GM18861 (cell line): ENCODE data around the gene NXPH4.

Experiments
- ATAC-seq: cut with Tn5 transposase; IDR thresholded peaks from one replicate; pipeline ENCODE4 v1.9.1; 2021; ENCODE audit not compliant: unreplicated experiment

Gene NXPH4

DNA sequence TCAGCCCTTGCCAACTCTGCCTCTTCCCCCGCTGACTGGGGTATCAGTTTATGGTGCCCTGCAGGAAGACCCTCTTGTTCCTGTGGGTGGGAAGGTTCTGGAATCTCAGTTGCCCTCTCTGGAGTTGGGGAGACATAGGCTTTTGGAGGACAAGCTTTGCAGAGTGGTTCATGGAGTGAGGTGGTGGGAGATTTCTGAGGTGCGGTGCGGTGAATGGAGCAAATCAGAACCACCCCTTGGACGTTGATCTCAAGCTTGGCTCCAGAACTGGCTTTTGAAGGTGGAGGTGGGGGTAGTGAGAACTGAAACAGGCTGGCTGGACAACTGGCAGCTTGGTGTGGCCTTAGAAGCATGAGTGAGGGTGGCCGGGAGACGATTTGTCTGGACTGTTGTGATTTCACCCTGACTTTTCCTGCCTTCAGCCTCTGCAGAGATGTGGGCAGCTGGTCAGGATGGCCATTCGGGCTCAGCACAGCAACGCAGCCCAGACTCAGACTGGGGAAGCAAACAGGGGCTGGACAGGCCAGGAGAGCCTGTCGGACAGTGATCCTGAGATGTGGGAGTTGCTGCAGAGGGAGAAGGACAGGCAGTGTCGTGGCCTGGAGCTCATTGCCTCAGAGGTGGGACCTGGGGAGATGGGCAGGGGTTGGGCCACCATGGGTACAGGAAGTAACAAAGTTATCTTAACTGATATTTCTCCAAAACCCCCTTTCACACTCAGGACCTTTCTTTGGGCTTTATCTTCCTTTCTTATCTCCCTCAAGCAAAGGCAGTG is 14.0 kb downstream of the NXPH4 start:
- no peak for ATAC-seq

DNA sequence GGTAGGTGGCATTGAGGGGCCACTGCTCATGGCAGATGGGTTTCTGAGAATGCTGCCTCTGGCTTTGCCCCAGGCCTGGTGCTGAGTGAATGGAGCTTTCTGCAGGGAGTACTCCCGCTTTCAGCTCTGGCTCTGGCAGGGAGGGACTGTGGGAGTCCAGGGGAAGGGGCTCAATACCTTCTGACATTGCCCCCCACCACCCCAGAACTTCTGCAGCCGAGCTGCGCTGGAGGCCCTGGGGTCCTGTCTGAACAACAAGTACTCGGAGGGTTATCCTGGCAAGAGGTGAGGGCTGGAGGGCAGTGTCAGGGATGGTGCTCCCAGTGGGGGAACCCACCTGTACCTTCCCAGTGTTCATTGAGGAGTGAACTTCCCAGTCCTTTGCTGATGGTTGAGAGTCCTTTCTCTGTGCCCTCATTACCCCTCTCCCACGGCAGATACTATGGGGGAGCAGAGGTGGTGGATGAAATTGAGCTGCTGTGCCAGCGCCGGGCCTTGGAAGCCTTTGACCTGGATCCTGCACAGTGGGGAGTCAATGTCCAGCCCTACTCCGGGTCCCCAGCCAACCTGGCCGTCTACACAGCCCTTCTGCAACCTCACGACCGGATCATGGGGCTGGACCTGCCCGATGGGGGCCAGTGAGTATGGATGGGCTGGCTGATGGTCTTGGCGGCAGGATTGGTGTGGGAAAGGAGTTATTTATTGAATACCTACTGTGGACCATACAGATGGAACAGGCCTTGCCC is 14.9 kb downstream of the NXPH4 start:
- ATAC-seq: no peak

DNA sequence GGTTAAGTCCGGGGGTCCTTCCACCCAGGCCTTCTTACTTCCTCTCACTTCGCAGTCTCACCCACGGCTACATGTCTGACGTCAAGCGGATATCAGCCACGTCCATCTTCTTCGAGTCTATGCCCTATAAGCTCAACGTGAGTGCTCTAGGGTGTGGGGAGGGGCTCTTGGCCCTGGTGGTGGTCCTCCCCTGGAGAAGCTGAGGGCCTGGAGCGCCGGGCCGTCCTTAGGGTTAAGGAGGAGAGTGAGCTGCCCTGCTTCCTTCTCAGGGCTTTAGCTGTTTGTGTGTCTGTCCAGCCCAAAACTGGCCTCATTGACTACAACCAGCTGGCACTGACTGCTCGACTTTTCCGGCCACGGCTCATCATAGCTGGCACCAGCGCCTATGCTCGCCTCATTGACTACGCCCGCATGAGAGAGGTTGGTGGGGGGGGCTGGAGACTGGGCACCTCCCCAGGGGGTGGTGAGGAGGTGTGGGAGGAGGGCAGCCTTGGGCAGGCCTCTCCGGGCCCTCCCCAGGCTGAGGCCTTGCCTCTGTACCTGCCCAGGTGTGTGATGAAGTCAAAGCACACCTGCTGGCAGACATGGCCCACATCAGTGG is 15.7 kb downstream of the NXPH4 start:
- ATAC-seq: no peak

DNA sequence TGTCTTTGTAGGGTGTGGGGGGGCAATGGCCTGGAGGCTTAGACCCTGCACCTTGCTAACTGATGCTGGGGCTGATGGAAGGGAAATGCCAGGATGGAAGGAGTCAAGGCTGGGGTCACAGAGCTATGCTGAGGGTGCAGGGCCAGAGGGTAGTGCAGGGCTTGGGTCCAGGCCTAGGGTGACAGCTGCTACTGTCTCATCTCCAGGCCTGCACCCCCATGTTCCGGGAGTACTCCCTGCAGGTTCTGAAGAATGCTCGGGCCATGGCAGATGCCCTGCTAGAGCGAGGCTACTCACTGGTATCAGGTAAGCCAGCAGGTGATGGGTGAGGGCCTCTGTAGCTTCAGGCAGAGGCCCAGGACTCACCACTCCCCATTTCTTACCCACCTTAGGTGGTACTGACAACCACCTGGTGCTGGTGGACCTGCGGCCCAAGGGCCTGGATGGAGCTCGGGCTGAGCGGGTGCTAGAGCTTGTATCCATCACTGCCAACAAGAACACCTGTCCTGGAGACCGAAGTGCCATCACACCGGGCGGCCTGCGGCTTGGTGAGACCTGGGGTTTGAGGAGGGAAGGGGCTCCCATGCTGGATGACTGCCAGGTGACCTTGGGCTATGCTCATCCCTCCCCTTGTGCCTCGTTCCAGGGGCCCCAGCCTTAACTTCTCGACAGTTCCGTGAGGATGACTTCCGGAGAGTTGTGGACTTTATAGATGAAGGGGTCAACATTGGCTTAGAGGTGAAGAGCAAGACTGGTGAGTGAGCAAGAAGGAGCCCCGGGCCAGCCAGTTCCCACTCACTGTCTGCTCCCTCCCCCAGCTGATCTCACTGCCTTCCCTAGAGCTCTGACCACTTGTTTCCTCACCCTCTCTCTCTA is 17.0 kb downstream of the NXPH4 start:
- no peak for ATAC-seq

DNA sequence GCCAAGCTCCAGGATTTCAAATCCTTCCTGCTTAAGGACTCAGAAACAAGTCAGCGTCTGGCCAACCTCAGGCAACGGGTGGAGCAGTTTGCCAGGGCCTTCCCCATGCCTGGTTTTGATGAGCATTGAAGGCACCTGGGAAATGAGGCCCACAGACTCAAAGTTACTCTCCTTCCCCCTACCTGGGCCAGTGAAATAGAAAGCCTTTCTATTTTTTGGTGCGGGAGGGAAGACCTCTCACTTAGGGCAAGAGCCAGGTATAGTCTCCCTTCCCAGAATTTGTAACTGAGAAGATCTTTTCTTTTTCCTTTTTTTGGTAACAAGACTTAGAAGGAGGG is 17.6 kb downstream of the NXPH4 start:
- ATAC-seq: no peak

DNA sequence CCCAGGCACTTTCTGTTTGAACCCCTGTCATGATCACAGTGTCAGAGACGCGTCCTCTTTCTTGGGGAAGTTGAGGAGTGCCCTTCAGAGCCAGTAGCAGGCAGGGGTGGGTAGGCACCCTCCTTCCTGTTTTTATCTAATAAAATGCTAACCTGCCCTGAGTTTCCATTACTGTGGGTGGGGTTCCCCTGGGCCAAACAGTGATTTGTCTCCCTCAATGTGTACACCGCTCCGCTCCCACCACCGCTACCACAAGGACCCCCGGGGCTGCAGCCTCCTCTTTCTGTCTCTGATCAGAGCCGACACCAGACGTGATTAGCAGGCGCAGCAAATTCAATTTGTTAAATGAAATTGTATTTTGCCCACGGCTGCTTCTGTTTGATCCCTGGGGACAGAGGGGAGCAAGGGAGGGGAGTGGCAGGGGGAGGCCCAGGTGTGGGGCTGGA is 18.0 kb downstream of the NXPH4 start:
- ATAC-seq: no peak

DNA sequence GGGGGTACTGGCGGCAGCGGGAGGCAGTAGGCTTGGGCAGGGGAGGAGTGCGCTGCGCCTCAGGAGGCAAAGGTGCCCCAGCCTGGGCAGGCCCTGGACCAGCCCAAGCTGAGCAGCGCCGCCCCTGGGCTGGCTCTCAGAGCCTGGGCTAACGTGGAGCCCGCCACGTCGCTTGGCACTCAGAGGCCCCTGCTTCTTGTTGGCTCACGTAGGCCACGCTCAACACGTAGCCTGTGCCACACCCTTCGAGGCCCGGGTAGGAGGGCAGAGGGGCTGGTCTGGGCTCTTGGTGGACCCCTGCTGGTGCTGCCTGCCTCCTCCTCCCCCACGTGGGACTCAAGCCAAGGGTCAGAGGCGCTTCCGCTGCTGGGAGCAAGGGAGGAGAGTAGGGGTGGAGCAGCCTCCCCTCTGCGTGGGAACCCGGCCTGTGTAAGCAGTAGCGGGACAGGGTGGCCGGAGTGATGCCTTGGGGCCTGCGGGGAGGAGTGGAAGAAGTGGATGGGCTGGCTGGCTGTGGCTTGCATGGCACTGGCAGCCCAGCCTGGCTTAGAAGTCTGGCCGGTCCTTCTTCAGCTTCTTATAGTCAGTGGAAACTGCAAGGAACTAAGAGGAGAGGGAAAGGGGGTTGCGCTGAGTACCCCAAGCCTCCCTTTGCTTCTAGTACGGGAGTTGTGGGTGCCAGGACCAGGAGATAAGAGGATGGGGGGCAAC is 18.6 kb downstream of the NXPH4 start:
- no peak for ATAC-seq

DNA sequence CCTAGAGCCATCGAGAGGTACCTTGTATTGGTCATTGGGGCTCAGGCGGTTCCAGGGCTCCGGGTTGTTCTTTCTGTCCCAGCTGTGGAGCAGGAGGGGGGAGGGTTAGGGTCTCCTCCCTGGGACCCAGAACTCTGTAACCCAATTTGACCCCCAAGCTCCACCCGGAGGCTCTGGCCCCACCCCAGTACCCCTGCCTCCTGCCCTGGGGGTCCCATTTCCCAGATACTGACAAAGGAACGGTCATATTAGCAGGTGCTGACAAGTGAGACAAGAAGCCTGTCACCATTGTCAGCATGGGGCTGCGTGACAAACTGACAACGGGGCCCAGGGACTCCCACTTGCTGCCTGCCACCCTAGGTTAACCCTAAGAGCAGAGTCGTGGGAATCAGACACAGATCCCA is 19.1 kb downstream of the NXPH4 start:
- no peak for ATAC-seq

DNA sequence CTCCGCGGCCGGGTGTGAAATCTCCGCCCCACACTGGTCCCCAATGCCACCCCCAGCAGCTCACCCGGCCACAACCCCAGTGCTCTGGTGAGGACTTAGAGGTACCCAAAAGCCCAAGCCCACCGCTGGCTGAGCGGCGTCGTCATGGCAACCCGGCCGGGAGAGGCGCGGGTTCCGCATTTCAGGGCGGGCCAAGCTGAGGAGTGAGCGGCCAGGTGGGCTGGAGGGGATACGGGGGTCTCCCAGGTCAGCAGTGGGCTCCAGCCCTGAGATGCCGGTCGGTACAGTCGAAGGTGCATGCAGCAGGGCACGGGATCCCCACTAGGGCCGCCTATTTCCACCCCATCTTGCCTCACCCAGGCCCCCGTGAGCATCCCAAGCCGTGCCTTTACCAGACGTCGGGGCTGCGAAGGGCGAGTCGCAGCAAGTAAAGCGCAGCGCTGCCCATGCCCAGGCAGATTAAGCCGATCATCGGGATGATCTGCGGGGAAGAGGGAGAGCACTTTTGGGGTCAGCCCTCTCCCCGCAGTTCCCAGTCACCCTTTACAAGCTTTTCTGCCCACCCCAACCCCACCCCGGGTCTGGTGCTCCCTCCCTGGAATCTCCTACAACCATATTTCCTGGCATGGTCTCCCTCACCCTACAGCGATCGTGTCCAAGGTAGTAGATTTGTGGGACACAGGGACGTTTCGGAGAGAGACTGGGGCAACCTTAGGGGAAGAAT is 19.8 kb downstream of the NXPH4 start:
- no peak for ATAC-seq

DNA sequence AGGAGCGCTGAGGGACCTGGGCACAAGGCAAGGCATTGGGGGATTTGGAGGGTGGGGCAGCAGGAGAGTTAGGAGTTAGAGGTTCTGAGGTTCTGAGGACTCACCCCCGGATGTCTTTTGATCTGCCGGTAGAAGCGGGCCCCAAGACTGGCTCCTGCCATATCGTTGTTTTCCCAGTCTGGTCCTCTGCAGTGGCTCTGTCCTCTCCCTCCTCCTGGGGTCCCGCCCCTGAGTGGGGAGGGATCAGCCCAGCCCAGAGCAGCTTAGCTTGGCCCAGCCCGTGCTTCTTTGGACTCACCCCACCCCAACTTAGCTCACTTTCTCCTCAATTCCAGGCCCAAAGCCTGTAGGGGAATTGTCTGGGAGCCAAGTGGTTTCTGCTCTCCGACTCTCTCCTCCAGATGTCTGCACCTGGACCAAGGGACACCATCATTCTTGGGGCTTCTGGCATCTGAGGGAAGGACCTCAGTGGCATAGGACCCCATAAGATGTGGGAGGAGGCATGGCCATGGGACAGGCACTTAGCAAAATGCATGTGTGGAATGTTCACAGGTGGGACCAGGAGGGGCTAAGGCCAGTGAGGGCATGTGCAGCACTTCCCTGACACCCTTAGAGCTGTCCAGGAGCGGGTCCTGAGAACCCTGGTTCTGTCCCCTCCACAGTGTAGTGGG is 20.5 kb downstream of the NXPH4 start:
- no peak for ATAC-seq

DNA sequence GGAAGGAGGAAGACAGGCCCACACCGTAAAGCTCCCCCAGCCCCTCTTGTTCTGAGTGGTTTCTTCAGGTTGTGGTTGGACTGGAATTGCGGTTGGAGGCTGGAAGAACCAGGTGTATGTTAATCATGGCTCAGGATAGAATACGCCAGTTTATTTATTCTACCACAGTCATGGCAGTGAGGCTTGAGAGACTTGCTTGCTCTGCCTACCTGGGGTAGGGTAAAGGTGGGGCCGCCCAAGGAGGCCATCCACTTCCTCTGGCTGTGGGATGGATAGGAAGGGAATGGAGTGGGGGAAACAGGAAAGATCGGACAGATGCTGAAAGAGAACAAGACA is 21.0 kb downstream of the NXPH4 start:
- ATAC-seq: no peak

DNA sequence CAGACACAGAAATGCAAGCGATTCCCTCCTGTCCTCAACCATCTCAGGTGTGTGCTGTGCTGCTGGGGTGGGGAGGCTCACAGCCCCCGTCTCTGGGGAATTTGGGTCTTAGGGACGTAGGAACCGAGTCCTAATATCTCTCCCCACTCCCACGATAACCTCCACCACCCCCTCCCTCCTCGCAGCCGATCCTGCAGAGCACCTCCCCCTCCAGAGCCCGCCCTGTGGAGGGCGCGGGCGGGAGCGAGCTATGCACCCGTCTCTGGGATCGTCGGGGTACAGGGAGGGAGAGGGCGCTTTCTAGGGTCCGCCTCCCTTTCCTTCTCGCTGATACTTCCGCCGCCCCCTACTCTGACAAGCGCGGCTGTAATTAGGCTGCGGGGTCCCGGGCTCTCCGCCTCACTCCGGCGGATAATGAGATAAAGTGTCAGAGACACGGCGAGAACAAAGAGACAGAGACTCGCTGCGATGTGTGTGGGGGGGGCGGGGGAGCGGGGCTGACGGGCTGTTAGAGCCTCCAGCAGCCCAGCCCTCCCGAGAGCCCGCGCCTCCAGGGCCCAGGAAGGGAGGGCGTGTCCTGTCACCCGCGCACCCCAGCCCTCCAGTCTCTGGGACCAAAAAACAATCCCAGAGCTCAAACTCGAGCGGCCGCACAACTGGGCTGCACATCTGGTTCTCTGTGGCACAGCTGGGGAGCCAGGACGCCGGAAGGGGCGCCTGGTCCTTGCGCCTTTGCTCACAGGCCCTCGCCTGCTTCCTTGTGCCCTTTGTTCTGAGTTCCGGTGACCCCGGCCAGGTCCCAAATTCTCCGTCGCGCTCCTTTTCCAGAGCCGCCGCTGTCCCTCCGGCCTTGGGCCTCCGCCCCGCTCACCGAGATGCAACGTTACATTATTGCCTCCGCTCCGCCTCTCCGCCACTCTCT is 21.6 kb downstream of the NXPH4 start:
- no peak for ATAC-seq

DNA sequence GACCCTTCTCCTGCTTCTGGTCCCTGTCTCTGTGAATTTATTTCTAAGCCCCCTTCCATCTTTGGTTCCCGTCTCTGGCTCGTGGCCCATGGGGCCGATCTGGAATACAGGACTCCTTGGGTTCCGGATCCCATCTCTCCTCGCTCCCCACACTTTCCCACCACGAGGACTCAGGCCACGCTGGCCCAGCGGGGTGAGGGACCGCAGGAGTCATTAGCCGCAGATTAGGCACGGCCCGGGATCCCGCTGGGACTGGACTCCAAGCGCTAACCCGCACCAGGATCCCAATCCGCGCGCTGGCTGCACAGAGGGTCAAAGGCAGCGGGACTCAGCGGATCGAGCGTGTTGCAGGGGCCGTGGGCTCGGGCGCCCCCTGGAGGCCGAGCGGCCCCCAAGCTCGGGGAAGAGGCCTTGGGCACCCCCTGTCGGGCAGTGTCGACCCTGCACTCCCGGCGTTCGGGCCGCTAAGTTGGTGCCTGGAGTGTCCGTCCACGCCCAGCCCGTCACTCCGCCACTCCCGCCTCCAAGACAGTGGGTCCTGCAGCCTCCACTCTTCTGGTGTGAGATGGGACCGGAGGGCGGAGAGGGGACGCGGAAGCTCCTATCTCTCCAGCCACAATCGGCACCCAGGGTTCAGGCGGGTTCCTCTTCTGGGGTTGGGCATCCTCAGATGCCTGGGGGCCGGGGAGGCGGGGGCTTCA is 22.4 kb downstream of the NXPH4 start:
- ATAC-seq: peak; percentile 49

DNA sequence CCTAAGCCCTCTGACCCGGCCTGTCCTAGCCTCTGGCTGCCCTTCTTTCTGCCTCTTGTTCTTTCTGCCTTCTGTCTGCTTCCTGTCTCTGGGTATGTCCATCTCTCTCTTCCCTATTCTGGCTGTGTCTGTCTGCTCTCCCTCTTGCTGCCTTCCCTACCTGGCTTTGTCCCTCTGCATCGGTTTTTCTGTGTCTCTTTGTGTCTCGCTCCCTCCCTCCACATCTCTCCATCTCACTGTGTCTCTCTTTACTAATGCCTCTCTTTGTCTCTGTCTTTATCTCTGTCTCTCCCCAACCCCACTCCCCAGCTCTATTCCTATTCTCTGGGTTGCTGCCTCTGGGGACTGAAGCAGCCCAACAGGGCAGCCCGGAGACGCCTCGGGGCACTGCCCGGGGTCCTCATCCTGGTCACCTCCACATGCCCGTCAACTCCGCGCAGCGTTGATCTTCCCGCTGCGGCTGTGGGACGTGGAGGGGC is 23.0 kb downstream of the NXPH4 start:
- no peak for ATAC-seq

DNA sequence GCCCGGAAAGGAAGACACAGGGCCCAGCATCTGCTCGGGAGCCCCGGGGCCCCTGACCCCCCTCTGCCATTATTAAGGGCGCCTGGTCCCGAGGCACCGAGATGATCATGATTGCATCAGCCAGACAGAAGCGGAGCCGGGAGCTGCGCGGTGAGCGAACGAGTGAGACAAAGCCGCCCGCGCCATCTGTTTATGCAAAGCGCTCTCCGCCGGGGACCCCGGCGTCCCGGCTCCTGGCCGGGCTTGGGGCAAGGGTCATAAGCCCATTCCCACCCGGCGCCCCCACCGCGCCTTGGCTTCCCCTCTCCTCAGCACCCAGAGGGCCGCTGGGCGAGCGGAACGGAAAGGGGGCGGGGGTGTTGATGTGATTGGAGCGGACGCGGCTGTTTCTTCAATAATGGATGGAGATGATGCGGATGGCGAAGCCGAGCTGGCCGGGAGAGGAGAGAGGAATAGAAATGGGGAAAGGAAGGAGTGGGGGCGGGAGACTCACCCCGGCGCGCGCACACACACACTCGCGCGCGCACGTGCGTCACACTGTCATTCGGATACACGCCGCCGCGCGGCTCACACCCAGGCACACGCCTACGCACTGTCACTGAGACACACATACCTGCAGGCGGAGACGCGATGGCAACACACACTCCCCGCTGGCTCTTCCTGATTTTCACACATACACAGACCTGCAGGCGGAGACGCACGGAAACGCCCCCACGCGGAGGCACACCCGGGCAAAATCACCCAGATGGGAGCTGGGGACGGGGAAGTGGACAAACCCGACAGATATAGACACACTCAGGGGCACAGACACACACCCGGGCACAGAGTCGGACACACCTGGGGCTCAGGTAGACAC is 23.7 kb downstream of the NXPH4 start:
- no peak for ATAC-seq

DNA sequence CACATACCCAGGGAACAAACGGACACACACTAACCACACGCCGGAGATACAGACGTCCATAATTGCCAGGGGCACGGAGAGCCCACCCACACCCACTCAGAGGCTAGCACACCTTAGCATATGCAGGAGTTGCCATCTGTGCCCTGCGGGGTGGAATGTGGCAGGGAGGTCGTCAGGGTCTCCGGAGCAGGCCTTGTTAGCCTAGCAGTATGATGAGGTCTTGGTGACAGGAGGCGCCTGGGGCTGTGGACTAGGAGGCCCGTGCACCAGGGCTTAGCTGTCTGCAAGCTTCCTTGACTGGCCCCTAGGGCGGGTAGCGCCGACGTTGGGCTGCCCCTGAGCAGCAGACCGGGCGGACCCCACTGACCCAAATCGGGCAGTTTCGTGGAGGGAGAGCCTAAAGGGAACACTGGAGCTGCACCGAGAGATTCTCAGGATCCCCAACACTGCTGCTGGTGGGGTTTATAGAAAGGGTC is 24.4 kb downstream of the NXPH4 start:
- ATAC-seq: no peak
